Activated T-cell treated with anti-CD3 and anti-CD28 coated beads, Interleukin-2, amount 50 U/mL, for 4 hours (primary cell): ENCODE data around the gene ACSF3. TPM values are rescaled to one million over a fixed set of nuclear protein-coding genes. Genes with fewer than 3 reads are reported as not detected.
"Not testable (repeated sequence)": the region's sequence is repeated elsewhere in the genome, so short reads cannot be mapped to it uniquely, and the experiment has no call there.

Experiments
- ATAC-seq, 2 donors: fragments of 200-7000 bp; cut with Tn5 transposase; one replicate each; pipeline ENCODE4 v1.10.0; 2021
- DNase-seq: peaks from one replicate; pipeline ENCODE4 v3.0.0-alpha.2; 2020
- H3K27me3 Mint-ChIP-seq: one replicate; pipeline ENCODE4 v1.8.0; 2021; ENCODE audit warnings: low read depth, mixed read lengths
- H3K36me3 Mint-ChIP-seq: one replicate; pipeline ENCODE4 v1.8.0; 2022; ENCODE audit warnings: mixed read lengths; ENCODE audit not compliant: insufficient read depth
- H3K4me1 Mint-ChIP-seq: one replicate; pipeline ENCODE4 v1.8.0; 2021; ENCODE audit warnings: low read depth, mixed read lengths
- H3K4me3 Mint-ChIP-seq: one replicate; pipeline ENCODE4 v1.8.0; 2021; ENCODE audit warnings: mild to moderate bottlenecking, moderate library complexity, mixed read lengths
- H3K9me3 Mint-ChIP-seq: one replicate; pipeline ENCODE4 v1.8.0; 2021; ENCODE audit warnings: mixed read lengths
- total RNA-seq, 3 donors: library from RNA; stranded (reverse); gene quantifications; one replicate each; pipeline ENCODE4 v1.2.1, GENCODE V29; 2021

ACSF3 gene
- total RNA-seq, 3 donors from 2014 or later = 32.5 to 38.7 (median 34.2) TPM

DNA sequence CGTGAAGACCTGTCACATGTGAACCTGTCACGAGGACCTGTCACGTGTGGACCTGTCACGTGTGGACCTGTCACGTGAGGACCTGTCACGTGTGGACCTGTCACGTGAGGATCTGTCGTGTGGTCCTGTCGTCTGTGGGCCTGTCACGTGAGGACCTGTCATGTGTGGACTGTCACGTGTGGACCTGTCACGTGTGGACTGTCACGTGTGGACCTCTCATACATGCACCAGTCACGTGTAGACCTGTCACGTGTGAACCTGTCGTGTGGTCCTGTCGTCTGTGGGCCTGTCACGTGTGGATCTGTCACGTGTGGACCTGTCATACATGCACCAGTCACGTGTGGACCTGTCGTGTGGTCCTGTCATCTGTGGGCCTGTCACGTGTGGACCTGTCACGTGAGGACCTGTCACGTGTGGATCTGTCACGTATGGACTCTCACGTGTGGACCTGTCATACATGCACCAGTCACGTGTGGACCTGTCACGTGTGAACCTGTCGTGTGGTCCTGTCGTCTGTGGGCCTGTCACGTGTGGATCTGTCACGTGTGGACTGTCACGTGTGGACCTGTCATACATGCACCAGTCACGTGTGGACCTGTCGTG lies 19.5 kb upstream of the ACSF3 start:
- DNase-seq, ATAC-seq, H3K9me3 Mint-ChIP-seq, H3K4me1 Mint-ChIP-seq, H3K36me3 Mint-ChIP-seq, H3K27me3 Mint-ChIP-seq, H3K4me3 Mint-ChIP-seq: not testable (repeated sequence)

DNA sequence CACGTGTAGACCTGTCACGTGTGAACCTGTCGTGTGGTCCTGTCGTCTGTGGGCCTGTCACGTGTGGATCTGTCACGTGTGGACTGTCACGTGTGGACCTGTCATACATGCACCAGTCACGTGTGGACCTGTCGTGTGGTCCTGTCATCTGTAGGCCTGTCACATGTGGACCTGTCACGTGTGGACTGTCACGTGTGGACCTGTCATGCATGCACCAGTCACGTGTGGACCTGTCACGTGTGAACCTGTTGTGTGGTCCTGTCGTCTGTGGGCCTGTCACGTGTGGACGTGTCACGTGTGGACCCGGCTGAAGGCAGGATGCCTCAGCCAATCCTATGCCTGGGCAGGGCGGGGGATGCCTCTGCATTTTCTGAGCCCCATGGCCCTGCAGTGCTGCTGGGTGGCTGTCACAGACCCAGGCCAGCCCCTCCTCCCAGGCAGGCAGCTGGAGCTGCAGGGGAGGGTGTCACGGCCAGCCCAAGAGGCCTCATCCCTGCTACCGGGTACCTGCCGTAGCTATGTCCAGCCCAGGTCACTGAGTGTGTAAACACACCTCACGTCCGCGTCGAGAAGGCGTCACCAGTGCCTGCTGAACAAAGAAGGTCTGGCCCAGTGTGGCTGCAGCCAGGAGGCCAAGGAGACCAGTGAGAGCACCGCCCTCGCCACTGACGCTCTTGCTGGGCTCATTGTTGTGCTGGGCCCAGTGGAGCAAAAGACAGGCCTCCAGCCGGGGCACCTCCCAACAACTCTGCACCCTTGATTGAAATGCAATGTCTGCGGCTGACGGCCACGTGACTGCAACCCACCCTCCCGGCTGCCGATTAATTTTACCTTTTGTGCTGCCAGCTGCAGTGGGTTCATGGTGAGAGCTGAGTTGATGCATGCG lies 18.6 kb upstream of the ACSF3 start:
- no peaks in the 10 kb centered on the region for H3K36me3 Mint-ChIP-seq
- no peaks in the 10 kb centered on the region for H3K27me3 Mint-ChIP-seq
- H3K4me3 Mint-ChIP-seq = no peak overlapping the region
- DNase-seq (no peak), ATAC-seq (no peak)
- no peaks in the 10 kb centered on the region for H3K9me3 Mint-ChIP-seq
- no peaks in the 10 kb centered on the region for H3K4me1 Mint-ChIP-seq

DNA sequence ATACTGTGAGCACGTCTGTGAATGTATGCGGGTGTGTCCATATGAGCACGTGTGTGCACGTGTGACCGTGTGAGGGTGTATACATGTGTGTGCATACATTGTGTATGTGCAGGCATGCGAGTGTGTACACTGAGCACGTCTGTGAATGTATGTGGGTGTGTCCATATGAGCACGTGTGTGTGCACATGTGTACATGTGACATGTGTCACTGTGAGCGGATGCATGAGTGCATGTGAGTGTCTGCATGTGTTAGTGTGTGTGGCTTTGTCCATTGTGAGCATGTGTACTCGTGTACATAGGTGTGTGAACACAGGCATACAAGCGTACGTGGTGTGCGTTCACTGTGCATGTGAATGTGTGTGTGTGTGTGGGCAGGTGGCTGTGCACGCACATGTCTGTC lies 17.5 kb upstream of the ACSF3 start:
- ATAC-seq (no peak), DNase-seq (no peak)
- Mint-ChIP-seq H3K27me3 (no peaks in the 10 kb centered on the region), H3K9me3 (no peaks in the 10 kb centered on the region), H3K4me3 (no peak overlapping the region), H3K4me1 (no peaks in the 10 kb centered on the region), H3K36me3 (no peaks in the 10 kb centered on the region)

DNA sequence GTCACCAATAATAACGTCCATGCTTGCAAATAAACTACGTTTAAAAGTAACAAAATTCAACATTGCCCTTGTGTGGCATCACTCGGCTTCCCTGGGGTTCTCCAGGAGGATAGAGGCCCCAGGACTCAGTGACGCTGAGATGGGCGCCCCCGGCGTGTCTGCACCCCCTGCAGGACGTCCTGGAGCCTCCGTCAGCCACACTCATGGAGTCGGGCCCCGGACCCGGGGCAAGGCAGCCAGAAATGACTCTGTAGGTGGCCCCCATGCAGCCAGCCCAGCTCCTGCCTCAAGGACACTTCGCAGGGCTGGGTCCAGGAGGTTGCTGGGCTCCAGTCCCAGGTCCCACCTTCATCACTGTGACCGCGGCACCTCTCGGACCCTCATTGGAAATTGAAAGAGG lies 16.6 kb upstream of the ACSF3 start:
- ATAC-seq (no peak), DNase-seq (no peak)
- Mint-ChIP-seq H3K27me3 (no peaks in the 10 kb centered on the region), H3K4me3 (no peak overlapping the region), H3K36me3 (no peaks in the 10 kb centered on the region), H3K4me1 (no peaks in the 10 kb centered on the region), H3K9me3 (no peaks in the 10 kb centered on the region)

DNA sequence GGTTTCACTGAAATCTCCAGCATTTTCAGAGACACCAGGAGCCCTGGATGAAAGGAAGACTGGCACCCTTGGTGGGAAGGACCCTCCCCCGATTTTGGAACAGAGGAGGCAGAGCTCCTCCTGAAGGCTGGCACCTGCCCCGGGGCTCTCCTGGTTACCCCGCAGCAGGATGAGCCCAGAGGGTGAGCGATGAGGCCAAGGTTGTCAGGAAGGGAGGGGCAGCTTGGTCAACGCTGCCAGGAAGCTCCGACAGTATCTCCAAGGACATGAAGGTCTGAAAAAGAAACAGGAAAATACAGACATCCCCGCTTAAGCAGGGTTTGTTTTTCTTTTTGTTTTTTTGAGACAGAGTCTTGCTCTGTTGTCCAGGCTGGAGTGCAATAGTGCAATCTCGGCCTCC lies 15.5 kb upstream of the ACSF3 start:
- Mint-ChIP-seq H3K4me3 (no peak overlapping the region), H3K9me3 (no peaks in the 10 kb centered on the region), H3K27me3 (no peaks in the 10 kb centered on the region), H3K36me3 (no peaks in the 10 kb centered on the region), H3K4me1 (no peaks in the 10 kb centered on the region)
- ATAC-seq = no peak
- DNase-seq = no peak

DNA sequence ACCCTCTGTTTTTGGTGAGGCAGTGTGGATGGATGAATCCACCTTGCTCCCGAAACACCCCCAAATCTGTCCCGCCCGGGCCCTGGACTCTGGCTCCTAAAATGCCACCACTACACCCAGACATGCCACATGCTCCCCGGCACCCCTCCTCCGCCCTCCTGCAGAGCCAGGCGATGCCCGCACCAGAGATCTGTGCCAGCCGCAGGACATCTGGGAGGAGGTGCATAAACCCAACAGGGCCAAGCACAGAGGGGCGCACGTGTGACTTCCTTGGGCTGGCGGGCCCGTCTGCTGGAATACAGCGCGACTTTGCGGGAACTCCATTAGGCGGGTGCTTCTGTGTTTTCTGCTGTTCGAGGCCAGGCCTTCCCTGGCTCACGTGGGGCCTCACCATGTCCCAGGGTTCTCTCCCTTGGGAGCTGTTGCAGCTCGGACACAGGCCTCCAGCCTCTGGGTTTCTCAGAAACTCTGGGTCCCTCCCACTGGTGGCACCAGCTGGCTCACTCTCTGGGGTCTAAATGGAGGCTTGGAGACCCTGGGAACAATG lies 14.1 kb upstream of the ACSF3 start:
- no peak for ATAC-seq
- peaks cover 2% of the 10 kb centered on the region for H3K4me1 Mint-ChIP-seq
- no peaks in the 10 kb centered on the region for H3K9me3 Mint-ChIP-seq
- no peak for DNase-seq
- H3K4me3 Mint-ChIP-seq = no peak overlapping the region
- H3K36me3 Mint-ChIP-seq = no peaks in the 10 kb centered on the region
- H3K27me3 Mint-ChIP-seq = no peaks in the 10 kb centered on the region

DNA sequence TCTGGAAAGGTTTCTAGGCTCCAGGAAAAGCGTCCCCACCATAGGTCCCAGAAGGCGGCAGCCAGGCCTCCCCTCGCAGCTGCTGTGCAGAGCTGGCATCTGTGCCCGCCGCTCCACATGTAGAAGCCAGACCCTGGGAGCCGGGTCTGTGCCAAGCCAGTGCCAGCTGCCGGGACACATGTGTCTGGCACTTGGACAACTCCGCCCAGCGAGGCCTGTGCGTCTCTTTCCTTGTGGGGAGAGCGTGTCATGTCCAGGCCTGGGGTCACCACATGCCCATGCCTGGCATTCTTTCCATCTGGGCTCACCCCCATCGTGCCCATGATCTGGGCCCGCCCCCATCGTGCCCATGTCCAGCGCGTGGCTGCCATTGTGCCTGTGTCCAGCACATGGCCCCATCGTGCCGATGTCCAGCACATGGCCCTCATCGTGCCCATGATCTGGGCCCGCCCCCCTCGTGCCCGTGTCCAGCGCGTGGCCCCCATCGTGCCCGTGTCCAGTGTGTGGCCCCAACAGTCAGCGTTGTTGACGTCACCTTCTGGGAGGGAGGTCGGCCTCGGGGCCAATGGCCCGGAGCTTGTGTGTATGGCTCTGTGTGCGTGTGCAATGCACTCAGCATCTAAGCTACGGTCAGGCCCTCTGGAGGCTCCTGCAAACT lies 13.3 kb upstream of the ACSF3 start:
- Mint-ChIP-seq H3K4me1 (peaks cover 8% of the 10 kb centered on the region), H3K27me3 (no peaks in the 10 kb centered on the region), H3K36me3 (no peaks in the 10 kb centered on the region), H3K9me3 (no peaks in the 10 kb centered on the region), H3K4me3 (no peak overlapping the region)
- no peak for DNase-seq
- no peak for ATAC-seq

DNA sequence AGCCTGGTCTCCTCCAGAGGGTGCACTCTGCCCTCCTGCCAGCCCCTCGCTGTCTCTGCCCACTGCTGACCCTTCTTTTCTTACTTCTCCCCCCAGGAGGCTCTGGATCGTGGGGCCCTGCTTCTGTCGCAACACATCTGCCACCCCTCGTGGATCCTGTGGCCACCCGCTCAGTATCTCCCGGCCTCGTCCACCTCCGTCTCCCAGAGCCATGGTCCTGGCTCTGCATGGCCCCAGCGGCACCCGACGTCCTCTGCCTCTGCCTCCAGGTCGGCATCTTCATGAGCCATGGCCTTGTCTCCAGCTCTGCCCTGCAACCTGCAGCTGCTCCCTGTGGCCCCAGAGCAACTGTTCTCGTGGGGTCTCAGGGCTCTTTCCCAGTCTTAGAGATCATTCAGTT lies 12.1 kb upstream of the ACSF3 start:
- H3K4me3 Mint-ChIP-seq = no peak overlapping the region
- H3K36me3 Mint-ChIP-seq = no peaks in the 10 kb centered on the region
- peaks cover 2% of the 10 kb centered on the region for H3K27me3 Mint-ChIP-seq
- H3K4me1 Mint-ChIP-seq = peaks cover 8% of the 10 kb centered on the region
- DNase-seq (no peak), ATAC-seq (no peak)
- no peaks in the 10 kb centered on the region for H3K9me3 Mint-ChIP-seq

DNA sequence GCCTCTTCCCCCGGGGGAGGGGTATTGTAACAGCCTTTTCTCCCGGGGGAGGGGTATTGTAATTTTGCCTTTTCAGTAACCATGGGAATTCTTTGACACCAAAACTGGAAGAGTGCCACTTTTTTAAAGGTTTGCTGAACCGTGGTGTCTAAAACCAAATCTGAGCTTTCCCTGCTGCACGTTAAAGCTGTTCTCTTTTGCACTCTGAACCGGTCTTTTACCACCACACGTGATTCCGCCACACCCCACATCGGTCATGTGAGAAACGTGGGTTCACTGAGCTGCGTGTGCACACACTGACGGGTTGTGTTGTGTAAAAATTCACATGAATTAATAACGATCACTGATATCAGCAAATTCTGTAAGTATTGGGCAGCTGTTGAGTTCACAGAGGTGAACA lies 9.2 kb upstream of the ACSF3 start:
- H3K4me1 Mint-ChIP-seq = peaks cover 8% of the 10 kb centered on the region
- DNase-seq (no peak), ATAC-seq (no peak)
- no peaks in the 10 kb centered on the region for H3K36me3 Mint-ChIP-seq
- peaks cover 15% of the 10 kb centered on the region for H3K27me3 Mint-ChIP-seq
- H3K9me3 Mint-ChIP-seq = no peaks in the 10 kb centered on the region
- H3K4me3 Mint-ChIP-seq = no peak overlapping the region

DNA sequence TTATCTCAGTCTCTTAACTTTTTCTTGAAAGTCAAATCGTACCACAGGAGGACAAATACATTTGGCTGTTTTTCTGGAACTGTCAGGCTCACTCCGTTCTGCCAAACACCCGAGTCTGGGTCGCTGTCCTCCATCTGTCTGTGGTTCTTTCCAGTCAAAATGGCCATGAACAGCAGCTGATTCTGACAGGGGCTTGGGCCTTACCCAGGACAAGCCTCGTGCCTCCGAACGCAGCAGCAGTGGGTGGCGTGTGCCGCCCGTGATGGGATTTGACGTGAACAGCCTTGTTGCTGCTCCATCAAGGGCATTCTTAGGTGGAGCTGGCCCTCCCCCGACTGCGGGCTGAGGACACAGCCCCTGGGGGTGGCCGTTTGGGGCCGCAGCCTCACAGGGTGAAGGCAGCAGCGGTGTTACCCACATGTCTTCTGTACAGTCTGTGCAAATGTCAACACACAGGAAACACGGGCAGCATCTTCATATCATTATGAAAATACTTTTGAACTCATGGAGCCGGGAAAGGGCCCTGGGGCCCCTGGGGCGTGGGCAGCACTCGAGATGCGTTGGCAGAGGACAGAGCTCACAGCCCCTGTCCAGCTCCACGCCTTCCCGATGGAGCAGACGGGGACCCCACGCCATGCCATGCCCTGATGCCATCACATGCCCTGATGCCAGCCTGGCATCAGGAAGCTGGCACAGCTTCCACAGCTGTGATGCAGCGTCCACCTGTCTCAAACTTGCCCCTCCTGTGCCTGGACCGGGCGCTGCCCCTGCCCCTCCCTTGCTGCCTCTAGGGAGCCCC lies 8.6 kb upstream of the ACSF3 start:
- no peak overlapping the region for H3K4me3 Mint-ChIP-seq

DNA sequence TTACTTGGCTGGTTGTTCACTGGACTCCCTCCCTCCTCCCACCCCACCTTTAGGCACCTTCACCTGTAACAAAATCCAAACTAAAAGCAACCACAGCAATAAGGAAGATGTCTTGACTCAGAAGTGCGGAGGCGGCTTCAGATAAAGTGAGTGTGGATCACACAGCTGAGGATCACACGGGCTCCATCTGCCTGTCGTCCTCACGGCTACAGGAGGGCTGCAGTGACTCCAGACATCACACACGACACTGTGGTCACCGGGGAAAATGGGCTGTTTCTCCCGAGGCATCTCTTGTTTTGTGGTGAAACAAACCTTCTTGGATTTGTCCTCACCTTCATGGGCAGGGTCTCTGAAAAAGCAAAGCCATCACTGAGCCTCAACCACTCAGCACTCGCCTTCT lies 7.9 kb upstream of the ACSF3 start:
- DNase-seq (no peak), ATAC-seq (no peak)
- no peaks in the 10 kb centered on the region for H3K36me3 Mint-ChIP-seq
- H3K4me3 Mint-ChIP-seq = no peak overlapping the region
- H3K4me1 Mint-ChIP-seq = peaks cover 8% of the 10 kb centered on the region
- no peaks in the 10 kb centered on the region for H3K9me3 Mint-ChIP-seq
- H3K27me3 Mint-ChIP-seq = peaks cover 27% of the 10 kb centered on the region

More for the DNA sequence above, 8.6 kb upstream of the ACSF3 start:
- Mint-ChIP-seq H3K36me3 (no peaks in the 10 kb centered on the region), H3K9me3 (no peaks in the 10 kb centered on the region), H3K4me1 (peaks cover 8% of the 10 kb centered on the region), H3K27me3 (peaks cover 21% of the 10 kb centered on the region)
- DNase-seq (no peak), ATAC-seq (no peak)

DNA sequence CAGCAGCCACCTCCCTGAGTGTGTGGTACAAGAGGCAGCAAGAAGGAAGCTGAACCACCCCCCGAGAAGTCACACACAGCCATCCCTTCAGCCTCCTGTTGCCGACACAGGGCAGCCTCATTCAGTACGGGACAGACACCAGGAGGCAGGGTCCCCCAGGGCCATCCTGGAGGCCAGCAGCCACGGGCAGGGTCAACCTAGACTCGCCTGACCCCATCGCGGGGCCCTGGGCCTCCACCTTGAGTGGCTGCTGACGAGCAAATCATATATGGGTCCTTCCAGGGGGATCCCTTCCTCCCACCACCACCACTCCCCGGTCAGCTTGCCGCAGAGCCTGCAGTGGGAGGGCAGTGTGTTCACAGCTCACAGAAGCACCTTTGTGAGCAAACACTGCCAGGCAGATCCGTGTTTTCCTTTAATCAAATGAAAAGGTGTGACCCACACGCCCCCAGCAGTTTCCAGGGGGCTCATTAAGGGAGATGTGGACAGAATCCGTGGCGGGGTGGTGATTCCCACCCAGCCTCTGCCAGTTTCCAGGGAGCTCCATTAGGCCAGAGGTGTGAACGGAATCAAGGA lies 5.6 kb upstream of the ACSF3 start:
- DNase-seq (no peak), ATAC-seq (no peak)
- no peaks in the 10 kb centered on the region for H3K9me3 Mint-ChIP-seq
- H3K36me3 Mint-ChIP-seq = no peaks in the 10 kb centered on the region
- peaks cover 31% of the 10 kb centered on the region for H3K27me3 Mint-ChIP-seq
- peaks cover 8% of the 10 kb centered on the region for H3K4me1 Mint-ChIP-seq
- no peak overlapping the region for H3K4me3 Mint-ChIP-seq

DNA sequence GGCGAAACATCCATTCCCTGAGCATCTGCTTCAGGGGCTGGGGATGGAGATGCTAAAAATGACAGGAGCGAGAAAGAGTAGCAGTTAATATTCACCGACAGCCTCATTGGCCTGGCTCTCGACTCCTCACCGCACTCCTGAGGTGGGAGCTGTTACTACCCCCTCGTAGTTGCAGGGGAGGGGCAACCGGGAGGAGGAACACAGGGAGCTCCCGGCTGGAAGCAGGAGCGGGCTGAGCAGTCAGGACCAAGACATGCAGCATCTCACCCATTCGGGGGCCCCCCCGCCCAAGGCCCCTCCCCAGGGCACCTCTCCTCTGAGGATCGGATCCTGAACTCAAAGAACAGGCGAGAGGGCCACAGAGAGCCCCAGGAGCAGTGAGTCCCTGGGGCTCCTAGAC lies 4.5 kb upstream of the ACSF3 start:
- no peak for DNase-seq
- Mint-ChIP-seq H3K4me3 (no peak overlapping the region), H3K36me3 (no peaks in the 10 kb centered on the region), H3K4me1 (peaks cover 8% of the 10 kb centered on the region), H3K9me3 (no peaks in the 10 kb centered on the region), H3K27me3 (peaks cover 31% of the 10 kb centered on the region)
- ATAC-seq = no peak

DNA sequence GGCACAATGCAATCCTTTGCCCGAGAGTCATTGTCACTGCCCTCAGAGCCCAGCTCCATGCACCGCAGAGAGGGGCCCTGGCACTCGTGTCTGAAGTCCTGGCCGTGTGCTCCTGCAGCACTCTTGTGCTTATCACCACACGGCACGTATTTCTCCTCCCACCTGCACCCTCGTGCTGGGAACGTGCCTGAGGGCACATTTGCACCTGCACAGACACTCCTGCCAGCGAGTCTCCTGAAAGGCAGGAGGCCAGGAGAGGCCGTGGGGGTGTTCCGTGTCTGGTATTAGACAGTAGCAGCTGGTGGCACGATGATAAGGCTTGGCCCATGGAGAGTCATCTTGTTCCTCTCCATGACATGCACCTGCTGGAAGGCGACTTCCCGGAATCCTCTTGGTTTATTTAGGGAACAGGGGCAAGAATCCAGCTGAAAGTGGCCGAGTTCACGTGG lies 3.4 kb upstream of the ACSF3 start:
- ATAC-seq (no peak), DNase-seq (no peak)
- no peaks in the 10 kb centered on the region for H3K9me3 Mint-ChIP-seq
- H3K36me3 Mint-ChIP-seq = no peaks in the 10 kb centered on the region
- H3K4me1 Mint-ChIP-seq = peaks cover 11% of the 10 kb centered on the region
- no peak overlapping the region for H3K4me3 Mint-ChIP-seq
- peaks cover 31% of the 10 kb centered on the region for H3K27me3 Mint-ChIP-seq
